GM18909 (cell line): ENCODE results near the gene ANKS6.
"Not testable (repeated sequence)": the region's sequence is repeated elsewhere in the genome, so short reads cannot be mapped to it uniquely, and the experiment has no call there.

Source experiments
- ATAC-seq: cut with Tn5 transposase; IDR thresholded peaks from one replicate; pipeline ENCODE4 v1.9.1; 2021; ENCODE audit warnings: mild to moderate bottlenecking; ENCODE audit not compliant: unreplicated experiment, poor library complexity

The ANKS6 gene

DNA sequence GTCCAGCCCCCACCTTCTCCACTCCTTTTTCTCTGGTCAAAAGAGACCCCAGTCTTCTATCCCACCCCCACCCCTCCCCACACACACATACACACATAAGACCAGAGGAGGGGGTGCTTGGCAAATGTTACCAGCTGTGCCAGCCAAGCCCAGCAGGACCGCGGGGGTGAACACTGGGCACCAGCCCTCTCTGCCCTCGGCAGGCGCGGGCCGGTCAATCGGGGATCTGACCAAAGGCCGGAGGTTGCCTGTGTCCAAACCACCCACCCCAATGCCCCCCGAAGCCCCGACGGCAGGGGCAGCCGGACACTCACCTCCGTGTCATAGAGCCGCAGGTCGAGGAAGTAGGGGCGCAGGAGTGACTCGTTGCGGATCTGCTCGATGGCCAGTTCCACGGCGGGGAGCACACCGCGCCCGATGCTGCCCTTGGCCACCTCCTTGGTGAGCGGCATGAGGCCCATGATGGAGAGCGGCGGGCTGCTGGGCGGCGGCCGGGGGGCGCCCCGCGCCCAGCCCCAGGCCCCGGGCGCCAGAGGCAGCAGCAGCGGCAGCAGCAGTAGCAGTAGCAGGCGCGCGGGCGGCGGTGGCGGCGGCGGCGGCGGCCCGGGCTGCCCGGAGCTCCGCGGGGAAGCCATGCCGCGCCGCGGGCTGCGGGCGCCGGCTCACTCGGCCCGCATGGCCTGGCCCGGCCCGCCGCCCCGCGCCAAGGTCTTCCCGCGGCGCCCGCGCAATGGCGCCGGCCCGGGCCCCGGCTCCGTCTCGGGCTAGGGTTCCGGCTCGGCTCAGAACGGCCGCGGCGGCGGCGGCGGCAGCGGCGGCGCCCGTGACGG is 88.0 kb downstream of the ANKS6 start:
- no peak for ATAC-seq

- ATAC-seq = no peak
Measured at GRCh38 chr9:98707166-98708102, 88.9 kb downstream of the ANKS6 start.

GRCh38 chr9:98706651-98707165 is 89.6 kb downstream of the ANKS6 start:
- ATAC-seq = no peak

DNA sequence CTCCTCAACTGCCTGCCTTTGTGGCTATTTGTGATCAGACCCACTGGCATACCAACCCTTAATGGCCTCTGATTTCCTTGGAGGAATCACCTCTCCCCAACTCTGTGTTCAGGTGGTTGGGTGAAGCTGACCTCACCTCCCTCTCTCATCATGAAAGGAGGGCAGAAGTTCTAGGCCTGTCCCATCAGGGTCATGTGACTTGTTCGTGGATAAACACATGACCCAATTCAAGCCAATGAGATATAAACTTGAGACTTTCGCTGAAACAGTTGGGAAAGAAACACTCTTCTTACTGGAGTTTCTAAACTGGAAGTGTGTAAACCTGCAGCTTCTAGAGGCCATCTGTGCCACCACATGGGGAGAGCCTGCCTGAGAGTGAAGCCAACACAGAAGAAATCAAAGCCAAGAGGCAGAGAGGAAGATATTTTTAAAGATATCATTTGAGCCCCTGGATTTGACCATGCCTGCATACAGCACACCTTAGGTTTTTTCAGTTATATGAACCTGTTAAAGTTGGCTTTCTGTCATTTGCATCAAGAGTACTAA is 93.4 kb downstream of the ANKS6 start:
- no peak for ATAC-seq

GRCh38 chr9:98702340-98702739 is 94.0 kb downstream of the ANKS6 start:
- ATAC-seq = no peak

GRCh38 chr9:98701576-98701975 is 94.8 kb downstream of the ANKS6 start:
- ATAC-seq = no peak

GRCh38 chr9:98700801-98701200 is 95.6 kb downstream of the ANKS6 start:
- ATAC-seq = no peak

DNA sequence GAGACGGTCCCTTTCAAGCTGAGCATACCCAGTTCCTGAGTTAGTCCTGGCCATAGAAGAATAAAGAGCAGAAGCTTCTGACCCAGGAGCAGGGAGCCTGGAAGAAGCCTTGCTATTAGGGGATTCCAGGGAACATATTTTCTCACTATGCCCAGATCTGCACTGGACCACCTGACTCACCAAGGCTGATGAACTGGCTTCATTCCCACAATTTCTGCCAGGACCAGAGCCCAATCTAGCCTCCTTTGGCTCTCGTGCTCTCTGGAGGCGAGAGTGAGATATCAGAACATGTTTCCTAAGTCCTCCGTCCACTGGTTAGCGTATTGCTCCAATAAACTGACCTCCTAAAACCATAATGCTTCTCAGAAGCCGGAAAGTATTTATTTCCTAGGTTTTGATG is 97.5 kb downstream of the ANKS6 start:
- ATAC-seq = no peak

- no peak for ATAC-seq
Measured at GRCh38 chr9:98694943-98695342, 101.4 kb downstream of the ANKS6 start.

GRCh38 chr9:98692392-98692791 is 104.0 kb downstream of the ANKS6 start:
- no peak for ATAC-seq

DNA sequence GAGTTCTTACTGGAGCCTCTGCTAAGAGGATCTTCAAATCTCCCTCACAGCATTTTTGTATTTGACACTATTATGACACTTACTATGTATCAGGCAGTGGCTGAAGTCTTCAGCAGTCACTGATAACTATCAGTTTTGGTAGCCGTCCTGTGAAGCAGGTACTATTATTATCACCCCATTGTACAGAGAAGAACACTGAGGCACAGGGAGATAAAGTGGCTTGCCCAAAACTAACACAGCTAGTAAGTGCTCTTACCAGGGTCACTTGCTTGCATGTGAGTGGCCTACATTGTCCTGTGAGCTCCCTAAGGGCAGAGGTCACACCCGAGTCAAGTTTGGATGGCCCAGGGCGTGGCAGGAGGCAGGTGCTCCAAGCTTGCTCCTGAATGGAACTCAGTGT is 104.5 kb downstream of the ANKS6 start:
- ATAC-seq = no peak

DNA sequence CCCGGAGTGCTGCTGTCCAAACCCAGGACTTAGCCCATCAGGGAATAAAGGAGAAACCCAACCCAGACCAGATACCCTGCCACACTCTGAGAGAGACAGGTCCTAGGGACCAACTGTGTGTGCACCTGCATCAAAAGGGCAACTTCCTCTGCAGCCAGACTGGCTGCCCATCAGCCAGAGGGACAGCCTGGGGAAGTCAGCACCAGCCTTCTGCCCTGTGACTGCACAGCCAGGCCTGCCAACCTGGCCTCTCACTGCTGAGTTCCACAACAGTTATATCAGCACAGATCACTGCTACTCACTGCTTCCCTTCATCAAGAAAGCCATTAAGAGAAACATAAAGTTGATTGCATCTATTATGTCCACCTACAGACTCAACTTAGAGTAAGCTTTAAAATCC is 105.7 kb downstream of the ANKS6 start:
- ATAC-seq = no peak

DNA sequence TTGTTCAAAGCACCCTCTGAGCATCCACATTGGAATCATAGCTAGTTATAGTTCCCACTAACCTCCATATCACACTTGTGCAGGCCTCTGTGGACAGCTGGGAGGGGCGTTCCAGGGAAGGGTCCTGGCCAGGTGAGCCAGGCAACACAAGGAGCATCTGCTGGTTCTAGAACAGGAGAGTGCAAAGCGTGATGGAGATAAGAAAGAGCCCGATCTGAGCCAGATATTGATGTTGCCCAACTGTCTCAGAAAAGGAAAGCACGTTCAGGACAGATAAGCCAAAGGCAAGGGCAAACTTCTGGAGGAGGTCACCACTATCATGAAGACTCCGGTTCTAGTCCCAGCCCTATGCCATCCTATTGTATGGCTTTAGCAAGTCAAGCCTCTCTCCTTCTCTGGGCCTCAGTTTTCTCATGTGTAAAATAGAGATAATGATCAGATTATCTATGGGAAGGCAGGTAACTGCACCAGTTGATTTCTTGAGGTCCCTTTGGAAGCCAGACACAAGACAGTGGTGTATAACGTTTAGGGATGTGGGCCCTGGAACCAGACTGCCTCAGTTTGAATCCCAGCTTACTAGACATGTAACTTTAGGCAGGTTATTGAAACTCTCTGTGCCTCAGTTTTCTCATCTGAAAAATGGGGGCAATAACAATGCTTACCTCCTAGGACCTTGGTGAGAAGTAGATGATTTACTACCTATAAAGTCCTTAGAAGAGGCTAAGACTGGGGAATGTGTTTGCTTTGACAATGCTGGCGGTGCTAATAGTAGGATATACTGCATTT is 107.5 kb downstream of the ANKS6 start:
- ATAC-seq = no peak

GRCh38 chr9:98687911-98688310 is 108.4 kb downstream of the ANKS6 start:
- no peak for ATAC-seq

DNA sequence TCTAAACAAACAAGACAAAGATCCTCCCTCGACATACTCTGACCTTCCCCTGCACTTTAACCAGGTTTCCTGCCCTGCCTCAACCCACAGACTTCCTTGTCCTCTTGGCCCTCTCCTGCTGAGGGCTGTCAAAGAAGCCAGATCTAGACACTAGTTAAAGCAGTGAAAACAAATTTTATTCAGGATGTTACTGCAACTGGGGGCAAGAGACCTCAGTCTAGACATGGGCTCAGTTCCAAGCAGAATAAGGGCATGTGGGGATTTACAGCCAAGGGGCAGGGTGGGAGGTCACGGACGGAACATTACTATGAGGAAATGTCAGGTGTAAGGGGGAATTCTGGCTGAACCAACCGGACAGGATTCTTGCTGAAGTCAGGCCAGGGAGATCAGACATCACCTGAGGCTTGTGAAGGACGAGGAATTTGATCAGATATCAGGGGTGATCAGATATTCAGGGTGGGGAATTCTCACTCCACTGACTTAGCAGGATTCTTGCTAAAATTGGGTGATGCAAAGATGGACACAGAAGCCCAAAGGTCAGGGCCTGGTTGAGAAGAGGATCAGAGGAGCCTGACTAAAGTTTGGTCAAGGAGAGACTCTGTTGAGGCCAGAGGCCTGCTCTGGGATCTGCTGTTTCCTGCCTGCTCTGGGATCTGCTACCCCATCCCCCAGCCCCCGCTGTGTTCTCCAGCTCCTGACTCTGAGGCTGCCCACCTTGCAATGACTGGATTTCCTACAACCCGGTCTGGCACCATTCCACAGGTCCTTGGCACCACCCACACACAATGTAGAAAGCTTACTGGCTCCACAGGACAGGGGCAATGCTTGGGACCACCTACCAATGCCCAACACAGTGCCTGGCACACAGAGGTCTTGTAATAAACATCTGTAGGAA is 109.1 kb downstream of the ANKS6 start:
- ATAC-seq = no peak

GRCh38 chr9:98684816-98685215 is 111.5 kb downstream of the ANKS6 start:
- ATAC-seq = not testable (repeated sequence)
